HEK293 (cell line): Measurements from ENCODE around the gene DUSP1.

Experiments
- CTCF ChIP-seq: fragments of 450-650 bp; formaldehyde crosslinking; IDR thresholded peaks from 2 replicates; pipeline ENCODE4 v1.5.1; 2016; ENCODE audit warnings: missing biosample characterization, missing genetic modification characterization
- PRDM1 ChIP-seq: fragments of 450-650 bp; formaldehyde crosslinking; IDR thresholded peaks from 2 replicates; pipeline ENCODE4; 2016; ENCODE audit warnings: missing biosample characterization, missing genetic modification characterization
- ZNF18 ChIP-seq: fragments of 450-650 bp; formaldehyde crosslinking; IDR thresholded peaks from 2 replicates; pipeline ENCODE4 v1.5.1; 2016; ENCODE audit warnings: missing biosample characterization, missing genetic modification characterization
- ZSCAN5A ChIP-seq: fragments of 450-650 bp; formaldehyde crosslinking; IDR thresholded peaks from 2 replicates; pipeline ENCODE4 v1.5.1; 2016; ENCODE audit warnings: missing biosample characterization, missing genetic modification characterization

- TF ChIP-seq ZNF18 = no peak
- TF ChIP-seq CTCF = no peak
- no peak for TF ChIP-seq ZSCAN5A (tag by site-specific recombination)
- TF ChIP-seq PRDM1 (tag by site-specific recombination) = no peak
Measured at GRCh38 chr5:172818081-172818480, 47.1 kb upstream of the DUSP1 start.
